H9 (cell line): Measurements from ENCODE around the gene XXYLT1. TPM values are rescaled to one million over a fixed set of nuclear protein-coding genes. Genes with fewer than 3 reads are reported as not detected.

Source experiments
- DNase-seq: peaks from one replicate; pipeline ENCODE4 v3.0.0-alpha.2; 2017
- H2AFZ ChIP-seq: one replicate; pipeline ENCODE4 v1.6.1; 2013; ENCODE audit warnings: mild to moderate bottlenecking, low read length, control low read depth, moderate library complexity
- H2AK5ac ChIP-seq: 2 replicates; pipeline ENCODE4 v1.6.1; 2013; ENCODE audit warnings: low read length, control low read depth, mixed read lengths; ENCODE audit not compliant: insufficient read length
- H2BK120ac ChIP-seq: one replicate; pipeline ENCODE4 v1.6.1; 2013; ENCODE audit warnings: low read depth, mild to moderate bottlenecking, low read length, control low read depth, inconsistent platforms; ENCODE audit not compliant: poor library complexity, severe bottlenecking
- H2BK12ac ChIP-seq: 2 replicates; pipeline ENCODE4 v1.6.1; 2013; ENCODE audit warnings: low read length, control low read depth, mixed read lengths, low read depth; ENCODE audit not compliant: insufficient read length
- H2BK15ac ChIP-seq: 2 replicates; pipeline ENCODE4 v1.6.1; 2013; ENCODE audit warnings: low read depth, low read length, control low read depth
- H2BK20ac ChIP-seq: one replicate; pipeline ENCODE4 v1.6.1; 2013; ENCODE audit warnings: low read depth, mild to moderate bottlenecking, low read length, control low read depth, inconsistent platforms; ENCODE audit not compliant: poor library complexity, severe bottlenecking
- H2BK5ac ChIP-seq: 2 replicates; pipeline ENCODE4 v1.6.1; 2013; ENCODE audit warnings: low read length, control low read depth, mixed read lengths; ENCODE audit not compliant: insufficient read length
- H3K14ac ChIP-seq: 2 replicates; pipeline ENCODE4 v1.6.1; 2013; ENCODE audit warnings: low read length, control low read depth; ENCODE audit not compliant: insufficient read depth
- H3K18ac ChIP-seq: 2 replicates; pipeline ENCODE4 v1.6.1; 2013; ENCODE audit warnings: low read depth, mild to moderate bottlenecking, mixed read lengths, low read length, control low read depth; ENCODE audit not compliant: insufficient read length
- H3K23ac ChIP-seq: 2 replicates; pipeline ENCODE4 v1.6.1; 2013; ENCODE audit warnings: low read length, control low read depth, mixed read lengths, low read depth; ENCODE audit not compliant: insufficient read length
- H3K23me2 ChIP-seq: 2 replicates; pipeline ENCODE4 v1.6.1; 2013; ENCODE audit warnings: low read depth, mild to moderate bottlenecking, mixed read lengths, low read length, control low read depth; ENCODE audit not compliant: insufficient read length, poor library complexity, severe bottlenecking
- H3K27ac ChIP-seq: 2 replicates; pipeline ENCODE4 v1.5.1; 2013; ENCODE audit warnings: low read length, control low read depth, mixed read lengths, low read depth; ENCODE audit not compliant: insufficient read length
- H3K27me3 ChIP-seq: 2 replicates; pipeline ENCODE4 v1.6.1; 2013; ENCODE audit warnings: low read length, control low read depth, inconsistent platforms; ENCODE audit not compliant: insufficient read depth
- H3K4ac ChIP-seq: 2 replicates; pipeline ENCODE4 v1.6.1; 2013; ENCODE audit warnings: low read depth, mild to moderate bottlenecking, control low read depth, inconsistent platforms, low read length, moderate library complexity
- H3K4me1 ChIP-seq: 2 replicates; pipeline ENCODE4 v1.6.1; 2013; ENCODE audit warnings: low read length, control low read depth, inconsistent platforms; ENCODE audit not compliant: insufficient read depth
- H3K4me2 ChIP-seq: 2 replicates; pipeline ENCODE4 v1.6.1; 2013; ENCODE audit warnings: low read length, control low read depth, mixed read lengths; ENCODE audit not compliant: insufficient read length, insufficient read depth
- H3K56ac ChIP-seq: 2 replicates; pipeline ENCODE4 v1.6.1; 2013; ENCODE audit warnings: low read depth, mild to moderate bottlenecking, mixed read lengths, low read length, control low read depth; ENCODE audit not compliant: insufficient read length
- H3K79me1 ChIP-seq: 2 replicates; pipeline ENCODE4 v1.6.1; 2013; ENCODE audit warnings: low read depth, mild to moderate bottlenecking, moderate library complexity, low read length, control low read depth, inconsistent platforms; ENCODE audit not compliant: insufficient read depth, poor library complexity, severe bottlenecking
- H3K79me2 ChIP-seq: 2 replicates; pipeline ENCODE4 v1.6.1; 2013; ENCODE audit warnings: low read length, control low read depth, inconsistent platforms; ENCODE audit not compliant: insufficient read depth
- H3K9ac ChIP-seq: 2 replicates; pipeline ENCODE4 v1.6.1; 2013; ENCODE audit warnings: low read length, control low read depth, mixed read lengths; ENCODE audit not compliant: insufficient read length; ENCODE audit errors: extremely low read depth
- H3K9me3 ChIP-seq: one replicate; pipeline ENCODE4 v1.6.1; 2013; ENCODE audit warnings: low read depth, low read length, inconsistent platforms; ENCODE audit not compliant: control insufficient read depth
- H3T11ph ChIP-seq: one replicate; pipeline ENCODE4 v1.6.1; 2013; ENCODE audit warnings: mild to moderate bottlenecking, low read length, control low read depth, inconsistent platforms
- H4K20me1 ChIP-seq: one replicate; pipeline ENCODE4 v1.6.1; 2013; ENCODE audit not compliant: control insufficient read depth, insufficient read length, insufficient read depth
- H4K5ac ChIP-seq: 2 replicates; pipeline ENCODE4 v1.6.1; 2013; ENCODE audit warnings: low read depth, mild to moderate bottlenecking, mixed read lengths, low read length, control low read depth; ENCODE audit not compliant: insufficient read length
- H4K8ac ChIP-seq: replicated peaks from 2 replicates; pipeline ENCODE4 v1.6.1; 2013; ENCODE audit warnings: low read length, control low read depth, mixed read lengths, low read depth; ENCODE audit not compliant: insufficient read length
- H4K91ac ChIP-seq: 2 replicates; pipeline ENCODE4 v1.6.1; 2013; ENCODE audit warnings: low read depth, mild to moderate bottlenecking, moderate library complexity, mixed read lengths, low read length, control low read depth; ENCODE audit not compliant: insufficient read length
- H3K27ac Mint-ChIP-seq, 3 experiments: 2 replicates in 2 of 3; 3 replicates in 1 of 3; pipeline ENCODE4 v1.8.0; 2020 to 2021; ENCODE audit warnings: mixed read lengths in 3 of 3, mild to moderate bottlenecking in 1 of 3, moderate library complexity in 1 of 3
- H3K27me3 Mint-ChIP-seq: 2 replicates; pipeline ENCODE4 v1.8.0; 2021; ENCODE audit warnings: low read depth, mild to moderate bottlenecking, moderate library complexity, mixed read lengths
- H3K36me3 Mint-ChIP-seq, 3 experiments: 2 replicates in 2 of 3; 3 replicates in 1 of 3; pipeline ENCODE4 v1.8.0; 2020 to 2021; ENCODE audit warnings: low read depth in 3 of 3, mixed read lengths in 3 of 3; ENCODE audit not compliant: insufficient read depth in 1 of 3
- H3K4me1 Mint-ChIP-seq, 2 experiments: 2 replicates each; pipeline ENCODE4 v1.8.0; 2020; ENCODE audit warnings: mixed read lengths in 2 of 2
- H3K4me3 Mint-ChIP-seq, 2 experiments: 2 replicates in 1 of 2; 3 replicates in 1 of 2; pipeline ENCODE4 v1.8.0; 2020 to 2021; ENCODE audit warnings: mild to moderate bottlenecking in 2 of 2, mixed read lengths in 2 of 2, moderate library complexity in 1 of 2
- H3K9me3 Mint-ChIP-seq, 2 experiments: 2 replicates in 1 of 2; 3 replicates in 1 of 2; pipeline ENCODE4 v1.8.0; 2020; ENCODE audit warnings: mild to moderate bottlenecking in 2 of 2, mixed read lengths in 2 of 2, moderate library complexity in 1 of 2
- WGBS: extraction: QIAGEN DNeasy Blood & Tissue Kit; methylation state at CpG from one replicate; pipeline ENCODE4 v1.1.7; 2013; ENCODE audit warnings: missing lambda C conversion rate, low lambda C conversion rate, mixed read lengths; ENCODE audit not compliant: insufficient read length; ENCODE audit errors: extremely low coverage; 5-methylcytosine and 5-hydroxymethylcytosine counted together
- total RNA-seq: library from RNA; stranded (reverse); gene quantifications from 2 replicates; pipeline ENCODE4 v1.2.1, GENCODE V29; 2021
- TF ChIP-seq, protein P1 (sequence below): fragments of 200-600 bp; sonication (generic); conservative IDR thresholded peaks from 3 replicates; pipeline ENCODE4 v1.8.0; 2021; ENCODE audit warnings: antibody characterized with exemption, mild to moderate bottlenecking

XXYLT1 gene
- total RNA-seq, 1 experiment from 2014 or later = 22.7 TPM

DNA sequence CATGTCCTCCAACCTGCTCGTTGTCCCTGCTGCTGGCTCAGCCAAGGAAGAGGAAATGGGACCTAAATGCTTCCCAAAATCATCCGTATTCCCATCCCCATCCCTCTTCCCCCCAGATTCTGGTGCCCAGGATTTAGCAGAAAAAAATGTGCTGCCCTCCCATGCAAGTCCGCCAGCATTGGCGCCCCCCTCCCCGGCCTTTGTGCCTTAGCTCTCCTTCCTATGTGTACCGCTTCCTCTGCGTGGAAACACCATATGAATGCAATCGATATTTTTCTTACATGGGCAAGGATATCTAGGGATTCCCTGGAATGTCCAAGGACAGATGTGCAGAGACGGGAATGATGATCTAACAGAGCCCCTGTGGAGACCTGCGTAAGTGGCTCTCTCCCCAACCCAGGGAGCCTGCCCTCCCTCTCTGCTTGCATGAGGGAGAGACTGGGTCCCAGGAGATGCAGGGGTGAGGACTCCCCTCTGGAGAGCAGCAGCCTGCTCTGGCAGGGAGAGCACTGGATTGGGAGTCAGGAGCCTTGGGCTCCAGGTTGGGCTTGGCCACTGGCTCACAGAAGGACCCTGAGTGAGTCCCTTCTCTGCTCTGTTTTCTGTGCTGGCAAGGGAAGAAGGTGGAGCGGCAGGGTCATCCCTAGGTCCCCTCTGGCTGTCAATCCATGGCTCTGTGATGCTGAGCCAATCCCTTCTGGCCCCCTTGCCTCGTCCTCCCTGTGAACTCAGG is 227.2 kb downstream of the XXYLT1 start:
- no peak overlapping the region; a peak in 2 of 7 replicates for H3K27ac Mint-ChIP-seq
- Histone ChIP-seq H3K56ac (no peak overlapping the region), H3K4me1 (no peaks in the 10 kb centered on the region; the same call in 1 of the 2 replicates), H2BK120ac (no peak overlapping the region), H4K5ac (no peak overlapping the region), H3K9me3 (no peaks in the 10 kb centered on the region), H3K18ac (no peak overlapping the region), H2BK5ac (no peak overlapping the region), H3K79me1 (no peaks in the 10 kb centered on the region), H4K20me1 (no peaks in the 10 kb centered on the region), H3K14ac (no peak overlapping the region; the same call in 1 of the 2 replicates), H3K4ac (no peak overlapping the region), H3T11ph (no peak overlapping the region), H4K8ac (no peak overlapping the region), H2AK5ac (no peak overlapping the region), H3K27me3 (no peaks in the 10 kb centered on the region), H2BK12ac (no peak overlapping the region), H3K23ac (no peak overlapping the region), H2BK20ac (no peak overlapping the region), H2BK15ac (no peak overlapping the region), H3K4me2 (no peak overlapping the region), H2AFZ (no peak overlapping the region), H3K9ac (no peak overlapping the region), H3K79me2 (no peaks in the 10 kb centered on the region), H4K91ac (no peak overlapping the region), H3K23me2 (no peaks in the 10 kb centered on the region), H3K27ac (no peak overlapping the region)
- H3K4me3 Mint-ChIP-seq = no peak overlapping the region
- no peaks in the 10 kb centered on the region for H3K9me3 Mint-ChIP-seq
- TF ChIP-seq, protein P1, sequence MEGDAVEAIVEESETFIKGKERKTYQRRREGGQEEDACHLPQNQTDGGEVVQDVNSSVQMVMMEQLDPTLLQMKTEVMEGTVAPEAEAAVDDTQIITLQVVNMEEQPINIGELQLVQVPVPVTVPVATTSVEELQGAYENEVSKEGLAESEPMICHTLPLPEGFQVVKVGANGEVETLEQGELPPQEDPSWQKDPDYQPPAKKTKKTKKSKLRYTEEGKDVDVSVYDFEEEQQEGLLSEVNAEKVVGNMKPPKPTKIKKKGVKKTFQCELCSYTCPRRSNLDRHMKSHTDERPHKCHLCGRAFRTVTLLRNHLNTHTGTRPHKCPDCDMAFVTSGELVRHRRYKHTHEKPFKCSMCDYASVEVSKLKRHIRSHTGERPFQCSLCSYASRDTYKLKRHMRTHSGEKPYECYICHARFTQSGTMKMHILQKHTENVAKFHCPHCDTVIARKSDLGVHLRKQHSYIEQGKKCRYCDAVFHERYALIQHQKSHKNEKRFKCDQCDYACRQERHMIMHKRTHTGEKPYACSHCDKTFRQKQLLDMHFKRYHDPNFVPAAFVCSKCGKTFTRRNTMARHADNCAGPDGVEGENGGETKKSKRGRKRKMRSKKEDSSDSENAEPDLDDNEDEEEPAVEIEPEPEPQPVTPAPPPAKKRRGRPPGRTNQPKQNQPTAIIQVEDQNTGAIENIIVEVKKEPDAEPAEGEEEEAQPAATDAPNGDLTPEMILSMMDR = no peak
- H3K27me3 Mint-ChIP-seq = peaks cover 1% of the 10 kb centered on the region; the same call in 1 of the 2 replicates
- DNase-seq = no peak
- peaks cover 30 to 49% of the 10 kb centered on the region in 2 experiments for H3K4me1 Mint-ChIP-seq
- no CpG with 5 or more reads among the region's 12 CpGs for WGBS
- no peaks in the 10 kb centered on the region for H3K36me3 Mint-ChIP-seq
